ENCODE measurements around the gene PHTF1. TPM values are rescaled to one million over a fixed set of nuclear protein-coding genes. Genes with fewer than 3 reads are reported as not detected.

The PHTF1 gene
- total RNA-seq, 1 donor from 2014 or later = 48.5 TPM

DNA sequence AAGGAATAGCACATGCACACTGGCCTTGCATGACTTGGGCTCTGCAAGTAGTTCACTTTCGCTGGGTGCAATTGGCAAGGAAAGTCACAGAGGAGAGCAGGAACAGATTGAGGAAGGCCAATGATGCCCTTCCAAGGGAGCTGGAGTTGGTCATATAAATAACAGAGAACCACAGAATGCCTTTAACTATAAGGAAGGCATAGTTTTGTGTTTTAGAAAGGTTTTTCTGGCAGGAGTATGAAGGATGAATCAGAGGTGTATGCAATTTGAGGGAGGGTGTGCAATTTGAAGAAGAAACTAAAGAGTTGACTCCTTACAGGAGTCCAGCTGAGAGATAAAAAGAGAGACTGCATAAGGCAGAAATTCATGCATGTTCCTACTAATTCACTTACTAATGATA is 112.1 kb downstream of the PHTF1 start:
- Mint-ChIP-seq H3K4me3 (no peak overlapping the region), H3K36me3 (ENCODE audit: low read depth) (peaks cover 6% of the 10 kb centered on the region), H3K27ac (ENCODE audit: unreplicated experiment) (no peak overlapping the region), H3K27me3 (ENCODE audit: low read depth) (no peaks in the 10 kb centered on the region), H3K4me1 (no peaks in the 10 kb centered on the region), H3K9me3 (no peaks in the 10 kb centered on the region)
- no peak for DNase-seq (ENCODE audit: low read depth, low spot score)
- TF ChIP-seq, protein P1, sequence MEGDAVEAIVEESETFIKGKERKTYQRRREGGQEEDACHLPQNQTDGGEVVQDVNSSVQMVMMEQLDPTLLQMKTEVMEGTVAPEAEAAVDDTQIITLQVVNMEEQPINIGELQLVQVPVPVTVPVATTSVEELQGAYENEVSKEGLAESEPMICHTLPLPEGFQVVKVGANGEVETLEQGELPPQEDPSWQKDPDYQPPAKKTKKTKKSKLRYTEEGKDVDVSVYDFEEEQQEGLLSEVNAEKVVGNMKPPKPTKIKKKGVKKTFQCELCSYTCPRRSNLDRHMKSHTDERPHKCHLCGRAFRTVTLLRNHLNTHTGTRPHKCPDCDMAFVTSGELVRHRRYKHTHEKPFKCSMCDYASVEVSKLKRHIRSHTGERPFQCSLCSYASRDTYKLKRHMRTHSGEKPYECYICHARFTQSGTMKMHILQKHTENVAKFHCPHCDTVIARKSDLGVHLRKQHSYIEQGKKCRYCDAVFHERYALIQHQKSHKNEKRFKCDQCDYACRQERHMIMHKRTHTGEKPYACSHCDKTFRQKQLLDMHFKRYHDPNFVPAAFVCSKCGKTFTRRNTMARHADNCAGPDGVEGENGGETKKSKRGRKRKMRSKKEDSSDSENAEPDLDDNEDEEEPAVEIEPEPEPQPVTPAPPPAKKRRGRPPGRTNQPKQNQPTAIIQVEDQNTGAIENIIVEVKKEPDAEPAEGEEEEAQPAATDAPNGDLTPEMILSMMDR (conservative IDR thresholded peaks at IDR 0.05) = no peak

Other genes starting within 250 kb of the PHTF1 start
- 26.8 and 31.1 TPM in 2 replicates for gene RSBN1, start 53.0 kb upstream of the PHTF1 start, total RNA-seq
- not detected in 2 replicates for gene PTPN22, start 112.2 kb upstream of the PHTF1 start, total RNA-seq
- 0.71 and 0.84 TPM in 2 replicates for gene BCL2L15, start 128.1 kb upstream of the PHTF1 start, total RNA-seq
- gene AP4B1, start 145.3 kb upstream of the PHTF1 start, total RNA-seq = 23.6 and 25.3 TPM in 2 replicates
- gene DCLRE1B, start 145.8 kb upstream of the PHTF1 start, total RNA-seq = 21.4 and 21.5 TPM in 2 replicates
- 53.4 and 57.7 TPM in 2 replicates for gene HIPK1, start 169.8 kb upstream of the PHTF1 start, total RNA-seq
- 4.3 and 6.1 TPM in 2 replicates for gene OLFML3, start 220.0 kb upstream of the PHTF1 start, total RNA-seq

All from neural crest cell (in vitro differentiated cells).